Urothelium cell line (cell line): ENCODE data around the gene CRTC1.

Source experiments
- DNase-seq: peaks from one replicate; pipeline ENCODE4 v3.0.0; 2011; ENCODE audit warnings: low spot score, mixed read lengths
- FAIRE-seq: peaks from 2 replicates; lab custom pipeline; 2011; peaks lifted over from hg19 to GRCh38; lab: Jason Lieb, UNC

CRTC1 gene, protein sequence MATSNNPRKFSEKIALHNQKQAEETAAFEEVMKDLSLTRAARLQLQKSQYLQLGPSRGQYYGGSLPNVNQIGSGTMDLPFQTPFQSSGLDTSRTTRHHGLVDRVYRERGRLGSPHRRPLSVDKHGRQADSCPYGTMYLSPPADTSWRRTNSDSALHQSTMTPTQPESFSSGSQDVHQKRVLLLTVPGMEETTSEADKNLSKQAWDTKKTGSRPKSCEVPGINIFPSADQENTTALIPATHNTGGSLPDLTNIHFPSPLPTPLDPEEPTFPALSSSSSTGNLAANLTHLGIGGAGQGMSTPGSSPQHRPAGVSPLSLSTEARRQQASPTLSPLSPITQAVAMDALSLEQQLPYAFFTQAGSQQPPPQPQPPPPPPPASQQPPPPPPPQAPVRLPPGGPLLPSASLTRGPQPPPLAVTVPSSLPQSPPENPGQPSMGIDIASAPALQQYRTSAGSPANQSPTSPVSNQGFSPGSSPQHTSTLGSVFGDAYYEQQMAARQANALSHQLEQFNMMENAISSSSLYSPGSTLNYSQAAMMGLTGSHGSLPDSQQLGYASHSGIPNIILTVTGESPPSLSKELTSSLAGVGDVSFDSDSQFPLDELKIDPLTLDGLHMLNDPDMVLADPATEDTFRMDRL

GRCh38 chr19:18683109-18683957, at the start of gene CRTC1:
TSS of gene CRTC1 (plus strand) at chr19:18683680. CDS start at chr19:18683703, 23 bp downstream.
- peak; percentile 97 for DNase-seq
- peak; percentile 95 for FAIRE-seq

DNA sequence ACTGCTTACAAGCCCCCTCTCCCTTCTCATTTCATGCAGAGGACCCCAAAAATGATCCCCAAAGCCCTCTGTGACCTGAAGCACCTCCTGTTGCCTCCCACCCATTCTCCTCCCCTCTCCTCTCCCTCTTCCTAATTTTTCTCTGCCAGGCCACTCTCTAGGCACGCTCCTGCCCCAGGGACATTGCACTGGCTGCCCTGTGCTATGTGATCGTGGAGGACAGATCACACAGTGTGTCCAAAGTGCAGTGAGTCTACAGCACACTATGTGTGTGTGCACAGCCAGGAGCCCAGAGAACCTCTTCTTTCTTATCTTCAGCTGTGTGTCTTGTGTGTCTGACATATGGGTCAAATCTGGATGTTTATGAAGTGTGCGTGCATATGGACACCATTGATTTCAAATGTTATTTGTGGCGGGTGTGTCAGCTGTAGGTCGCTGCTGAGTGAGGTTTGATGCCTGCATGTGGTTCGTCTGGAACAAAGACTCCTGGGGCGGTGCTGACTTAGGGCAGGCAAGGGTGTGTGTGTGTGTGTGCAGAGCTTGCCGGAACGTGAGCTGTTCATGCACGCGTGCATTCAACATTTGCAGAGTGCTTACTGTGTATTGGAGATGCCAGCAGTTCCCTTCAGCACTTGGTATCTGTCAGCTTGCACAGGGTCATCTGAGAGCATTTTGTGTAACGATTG, 48.7 kb upstream of the CRTC1 start:
- DNase-seq (no peak), FAIRE-seq (no peak)

GRCh38 chr19:18635831-18636182, 47.7 kb upstream of the CRTC1 start:
- FAIRE-seq (no peak), DNase-seq (no peak)

GRCh38 chr19:18636183-18636968, 47.1 kb upstream of the CRTC1 start:
- no peak for DNase-seq
- no peak for FAIRE-seq

- no peak for DNase-seq
- FAIRE-seq: no peak
Measured at GRCh38 chr19:18636969-18637629, 46.4 kb upstream of the CRTC1 start, which contains the start of gene KLHL26. TSS of gene KLHL26 (plus strand) at chr19:18637028. CDS start at chr19:18637055, 27 bp downstream.

GRCh38 chr19:18637673-18638630, 45.5 kb upstream of the CRTC1 start:
- FAIRE-seq (no peak), DNase-seq (no peak)

GRCh38 chr19:18639706-18640243, 43.7 kb upstream of the CRTC1 start:
- no peak for FAIRE-seq
- no peak for DNase-seq

DNA sequence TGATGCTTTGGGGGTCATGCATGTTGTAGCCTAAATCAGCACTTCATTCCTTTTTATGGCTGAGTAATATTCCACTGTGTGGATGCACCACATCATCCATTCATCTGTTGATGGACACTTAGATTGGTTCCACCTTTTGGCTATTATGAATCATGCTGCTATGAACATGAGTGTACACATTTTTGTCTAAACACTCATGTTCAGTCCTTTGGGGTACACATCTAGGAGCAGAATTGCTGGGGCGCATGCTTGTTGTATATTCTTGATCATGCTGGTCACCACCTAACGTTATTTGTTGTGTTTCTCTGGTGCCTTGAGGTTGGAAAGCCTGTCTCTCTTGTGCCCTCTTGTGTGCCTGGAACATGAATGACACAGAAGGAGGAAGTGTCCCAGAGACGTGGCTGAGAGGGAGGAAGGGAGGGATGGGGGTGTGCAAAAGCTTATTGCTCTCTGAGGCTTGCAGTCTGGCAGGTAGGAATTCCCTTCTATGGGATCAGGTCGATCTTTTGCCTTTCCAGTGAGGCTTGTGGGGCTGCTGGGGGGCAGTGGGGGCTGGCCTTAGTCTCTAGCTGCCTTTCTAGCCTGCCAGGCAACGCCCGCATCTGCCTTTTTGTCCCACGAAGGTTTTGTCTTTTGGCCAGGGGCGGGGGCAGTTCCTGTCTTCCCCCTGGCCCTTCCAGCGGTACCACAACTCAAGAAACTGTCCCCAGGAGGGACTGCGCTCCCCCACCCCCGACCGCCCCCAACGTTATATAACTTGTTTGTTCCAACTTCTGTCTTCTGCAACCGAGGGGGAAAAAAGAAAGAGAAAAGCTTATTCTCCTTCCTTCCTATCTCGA, 39.1 kb upstream of the CRTC1 start:
- FAIRE-seq (no peak), DNase-seq (no peak)

GRCh38 chr19:18645035-18645511, 38.4 kb upstream of the CRTC1 start:
- no peak for FAIRE-seq

GRCh38 chr19:18646535-18647370, 36.7 kb upstream of the CRTC1 start:
- FAIRE-seq (no peak), DNase-seq (no peak)

More at GRCh38 chr19:18645035-18645511, 38.4 kb upstream of the CRTC1 start:
- no peak for DNase-seq

- no peak for FAIRE-seq
- DNase-seq: no peak
Measured at GRCh38 chr19:18647371-18647767, 36.1 kb upstream of the CRTC1 start.

DNA sequence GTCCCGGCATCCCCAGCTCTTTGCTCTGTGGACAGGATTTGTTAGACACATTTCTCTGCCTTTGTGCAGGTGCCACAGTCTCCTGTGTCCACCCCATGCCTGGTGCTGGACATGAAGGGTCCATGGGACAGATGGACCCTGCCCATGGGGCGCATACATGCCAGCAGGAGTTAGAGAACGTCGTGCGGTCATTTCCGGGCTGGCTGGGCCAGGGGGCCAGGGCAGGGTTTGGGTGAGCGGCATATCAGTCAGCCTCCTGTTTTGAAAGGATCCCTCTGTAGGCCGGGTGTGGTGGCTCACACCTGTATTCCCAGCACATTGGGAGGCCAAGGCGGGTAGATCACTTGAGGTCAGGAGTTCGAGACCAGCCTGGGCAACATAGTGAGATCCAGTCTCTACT, 35.7 kb upstream of the CRTC1 start:
- FAIRE-seq (no peak), DNase-seq (no peak)

GRCh38 chr19:18648973-18649315, 34.5 kb upstream of the CRTC1 start:
- no peak for DNase-seq
- no peak for FAIRE-seq

DNA sequence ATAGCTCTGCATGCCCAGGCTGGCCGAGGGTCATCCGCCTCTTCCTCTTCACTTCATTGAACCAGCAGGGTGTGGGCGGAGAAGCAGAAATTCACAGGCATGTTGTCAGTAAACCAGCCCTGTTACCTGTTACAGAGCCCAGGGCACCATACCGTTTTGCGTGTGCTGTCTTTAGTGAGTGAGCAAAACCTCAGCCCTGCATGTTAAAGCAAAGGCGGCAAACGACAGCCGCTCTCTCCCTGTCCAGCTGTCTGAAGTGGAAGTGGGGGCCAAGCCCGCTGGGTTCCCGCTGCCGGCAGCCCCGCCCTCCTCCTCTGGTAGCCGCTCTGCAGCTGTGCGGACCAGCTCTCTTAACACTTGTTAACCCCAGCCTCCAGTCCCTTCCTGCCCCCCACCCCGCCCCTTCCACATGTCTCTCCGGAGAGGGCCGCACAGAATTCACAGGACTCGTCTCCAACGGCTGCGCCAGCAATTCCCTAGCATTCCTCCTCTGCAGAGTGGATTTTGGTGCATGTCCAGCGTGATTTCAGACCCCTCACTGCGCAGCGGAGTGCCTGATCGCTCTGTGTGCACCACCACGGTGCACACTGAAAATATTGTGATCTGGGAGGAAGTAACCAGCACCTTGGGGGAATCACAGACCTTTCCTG, 34.0 kb upstream of the CRTC1 start:
- FAIRE-seq (no peak), DNase-seq (no peak)

DNA sequence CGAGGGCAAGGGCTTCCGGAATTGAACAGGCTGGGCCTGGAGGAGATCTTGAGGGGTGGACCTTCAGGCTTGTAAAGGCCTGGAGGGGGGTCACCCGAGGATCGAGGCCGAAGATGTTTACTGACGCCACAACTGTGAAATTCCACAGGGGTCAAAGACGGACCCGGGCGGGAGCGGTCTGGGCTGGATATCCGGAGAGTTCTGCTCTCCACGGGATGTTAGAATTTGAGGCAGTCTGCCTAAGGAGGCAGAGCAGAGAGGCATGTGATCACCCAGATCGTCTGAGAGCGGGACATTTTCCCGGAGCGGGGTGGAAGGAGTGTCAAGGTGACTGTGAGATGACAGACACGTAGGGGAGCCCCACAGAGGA, 33.5 kb upstream of the CRTC1 start:
- no peak for DNase-seq
- FAIRE-seq: no peak
